T-helper 1 cell treated with Interleukin-12 subunit alpha and Interleukin-12 subunit beta and Interleukin-4 antibody, amounts not matched to agents 30 ng/mL and 1 ng/mL, for 36 hours (primary cell): Measurements from ENCODE around the gene SPCS1. TPM values are rescaled to one million over a fixed set of nuclear protein-coding genes. Genes with fewer than 3 reads are reported as not detected.

Source experiments
- intact Hi-C: fragments of 100-400 bp; cut with micrococcal nuclease; formaldehyde crosslinking; loops from one replicate; pipeline ENCODE4 v1.15.1; 2024
- total RNA-seq: library from RNA; stranded (reverse); gene quantifications from 2 replicates; pipeline ENCODE4 v1.2.3, GENCODE V29; 2022

SPCS1 gene
- total RNA-seq, 1 donor from 2014 or later: 97.5 TPM

DNA sequence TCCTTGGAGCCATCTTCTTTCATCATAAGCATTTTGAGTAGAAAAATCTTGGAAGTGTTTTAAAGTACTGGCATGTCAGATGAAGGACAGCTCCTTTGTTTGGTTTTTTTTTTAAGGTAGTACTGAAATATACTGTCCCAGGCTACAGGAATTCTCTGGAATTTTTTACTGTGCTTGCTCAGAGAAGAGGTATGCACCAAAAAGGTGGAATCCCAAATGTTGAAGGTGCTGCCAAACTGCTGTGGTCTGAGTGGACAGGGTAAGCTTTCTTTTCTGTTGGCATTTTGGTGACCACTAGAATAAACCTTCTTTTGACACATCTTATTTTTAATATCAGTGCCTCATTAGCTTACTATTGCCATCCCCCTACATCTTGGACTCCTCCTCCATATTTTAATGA lies 12.8 kb upstream of the SPCS1 start:
- intact Hi-C loops: no loop called here

DNA sequence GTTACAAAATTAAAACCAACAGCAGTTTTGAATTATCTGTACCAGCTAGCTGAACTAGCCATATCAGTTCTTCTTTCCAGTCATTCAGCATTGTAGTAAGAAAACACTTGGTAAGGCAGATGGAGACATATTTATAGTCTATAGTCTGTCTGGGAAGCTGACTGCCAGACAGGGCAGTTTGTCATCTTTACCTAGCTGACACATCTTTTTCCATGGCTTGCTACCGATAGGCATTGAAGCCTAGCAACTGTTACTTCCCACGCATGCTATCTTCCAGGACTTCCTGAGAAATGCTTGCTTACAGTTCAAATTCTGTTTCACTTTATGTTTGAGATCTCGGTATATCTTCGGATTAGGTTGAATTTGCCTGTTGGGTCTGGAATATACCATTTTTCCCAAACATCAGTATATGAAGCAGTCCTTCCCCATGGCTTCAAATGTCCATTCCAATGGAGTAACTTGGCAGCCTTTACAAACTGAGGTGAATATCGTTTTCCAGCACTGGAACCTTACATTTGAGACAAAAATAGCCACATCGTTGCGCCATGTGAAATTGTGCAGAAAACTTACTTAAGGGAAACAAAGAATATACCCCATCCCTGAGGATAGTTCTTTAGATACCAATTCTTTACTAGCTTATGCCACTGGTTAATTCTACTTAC lies 11.2 kb upstream of the SPCS1 start:
- intact Hi-C loops: no loop called here

- intact Hi-C loops: no loop called here
Observed at GRCh38 chr3:52695798-52696671, 9.9 kb upstream of the SPCS1 start.

- intact Hi-C loops: no loop called here
Observed at GRCh38 chr3:52696830-52697631, 8.9 kb upstream of the SPCS1 start.

DNA sequence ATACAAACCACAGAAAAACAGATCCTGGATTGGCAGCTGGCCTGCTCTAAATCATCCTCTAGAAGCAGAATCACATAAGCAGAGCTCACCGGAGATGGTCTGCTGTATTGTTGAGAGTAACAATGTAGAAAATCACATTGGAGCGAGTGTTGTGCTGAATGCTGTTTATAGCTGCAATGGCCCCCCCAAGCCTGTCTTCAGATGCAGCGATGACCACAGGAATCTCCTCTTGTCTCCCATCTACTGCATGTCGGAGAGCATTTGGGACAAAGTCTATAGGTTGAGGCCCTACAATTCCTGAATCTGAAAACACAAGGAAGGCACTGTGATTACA lies 8.3 kb upstream of the SPCS1 start:
- intact Hi-C loops: no loop called here

- intact Hi-C loops: loop anchor here (10.0 kb wide), 1 partner anchor 1181 kb away; the partner anchor contains the start of gene ACTR8
Observed at GRCh38 chr3:52703341-52703740, 2.6 kb upstream of the SPCS1 start.

DNA sequence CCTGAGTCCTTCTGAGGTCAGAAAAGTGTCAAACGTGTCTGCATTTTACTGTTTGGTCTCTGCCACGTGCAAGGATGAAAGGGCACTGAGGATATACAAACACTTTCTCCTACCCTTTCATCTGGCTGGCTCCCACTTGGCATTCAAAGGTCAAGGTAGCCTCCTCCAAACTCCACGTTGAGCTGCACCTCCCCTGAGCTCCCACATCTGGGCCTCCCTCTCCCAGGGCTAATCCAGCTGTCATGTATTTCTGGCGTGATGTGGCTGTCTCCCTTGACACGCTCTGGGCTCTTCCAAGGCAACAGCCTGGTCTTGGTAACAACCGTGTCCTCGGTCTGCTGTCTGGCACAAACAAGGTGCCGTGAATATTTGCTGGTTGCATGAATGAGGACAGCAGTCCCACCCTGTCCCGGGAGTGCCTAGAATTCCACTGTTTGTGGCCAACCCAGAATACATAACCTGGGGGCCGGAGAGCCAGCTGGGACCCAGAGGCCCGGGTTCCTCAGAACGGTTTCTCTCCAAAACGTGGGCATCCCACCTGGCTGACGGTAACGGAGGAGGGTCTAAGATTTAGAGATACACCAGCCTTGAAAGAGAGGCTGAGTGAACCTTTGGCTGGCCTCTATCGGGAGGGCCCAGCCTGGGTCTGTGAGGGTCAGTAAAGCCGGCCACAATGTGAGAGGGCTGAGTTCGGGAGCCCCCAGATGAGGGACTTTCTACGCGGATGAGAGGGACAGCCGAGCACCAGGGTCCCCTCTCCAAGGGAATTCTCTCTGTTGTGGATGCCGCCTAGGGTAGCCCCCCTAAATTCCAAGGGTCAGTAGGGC lies 1.1 kb upstream of the SPCS1 start:
- intact Hi-C loops: loop anchor here (1.0 to 10.0 kb wide), 4 partner anchors 192 to 1180 kb away; partner anchors contain the start of genes ACTR8, NISCH, RFT1 and STIMATE

GRCh38 chr3:52705438-52705687 lies 543 bp upstream of the SPCS1 start:
- intact Hi-C loops: loop anchor here (1.0 to 10.0 kb wide), 4 partner anchors 192 to 1179 kb away; partner anchors contain the start of genes ACTR8, NISCH, RFT1 and STIMATE

- intact Hi-C loops: loop anchor here (5.0 to 10.0 kb wide), 2 partner anchors 250 to 1177 kb away; partner anchors contain the start of genes ACTR8 and NISCH
Observed at GRCh38 chr3:52707585-52707984, 1.7 kb downstream of the SPCS1 start.

DNA sequence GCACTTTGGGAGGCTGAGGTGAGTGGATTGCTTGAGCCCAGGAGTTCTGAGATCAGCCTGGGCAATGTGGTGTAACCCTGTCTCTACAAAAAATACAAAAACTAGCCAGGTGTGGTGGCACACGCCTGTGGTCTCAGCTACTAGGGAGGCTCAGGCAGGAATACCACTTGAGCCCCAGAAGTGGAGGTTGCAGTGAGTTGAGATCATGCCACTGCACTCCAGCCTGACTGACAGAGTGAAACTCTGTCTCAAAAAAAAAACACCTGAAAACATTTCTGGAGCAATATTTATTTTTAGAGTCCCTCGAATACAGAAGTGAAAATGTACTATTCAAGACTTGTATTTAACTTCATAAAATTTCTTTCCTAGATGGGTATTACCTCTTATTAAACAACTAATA lies 4.6 kb downstream of the SPCS1 start:
- intact Hi-C loops: no loop called here

DNA sequence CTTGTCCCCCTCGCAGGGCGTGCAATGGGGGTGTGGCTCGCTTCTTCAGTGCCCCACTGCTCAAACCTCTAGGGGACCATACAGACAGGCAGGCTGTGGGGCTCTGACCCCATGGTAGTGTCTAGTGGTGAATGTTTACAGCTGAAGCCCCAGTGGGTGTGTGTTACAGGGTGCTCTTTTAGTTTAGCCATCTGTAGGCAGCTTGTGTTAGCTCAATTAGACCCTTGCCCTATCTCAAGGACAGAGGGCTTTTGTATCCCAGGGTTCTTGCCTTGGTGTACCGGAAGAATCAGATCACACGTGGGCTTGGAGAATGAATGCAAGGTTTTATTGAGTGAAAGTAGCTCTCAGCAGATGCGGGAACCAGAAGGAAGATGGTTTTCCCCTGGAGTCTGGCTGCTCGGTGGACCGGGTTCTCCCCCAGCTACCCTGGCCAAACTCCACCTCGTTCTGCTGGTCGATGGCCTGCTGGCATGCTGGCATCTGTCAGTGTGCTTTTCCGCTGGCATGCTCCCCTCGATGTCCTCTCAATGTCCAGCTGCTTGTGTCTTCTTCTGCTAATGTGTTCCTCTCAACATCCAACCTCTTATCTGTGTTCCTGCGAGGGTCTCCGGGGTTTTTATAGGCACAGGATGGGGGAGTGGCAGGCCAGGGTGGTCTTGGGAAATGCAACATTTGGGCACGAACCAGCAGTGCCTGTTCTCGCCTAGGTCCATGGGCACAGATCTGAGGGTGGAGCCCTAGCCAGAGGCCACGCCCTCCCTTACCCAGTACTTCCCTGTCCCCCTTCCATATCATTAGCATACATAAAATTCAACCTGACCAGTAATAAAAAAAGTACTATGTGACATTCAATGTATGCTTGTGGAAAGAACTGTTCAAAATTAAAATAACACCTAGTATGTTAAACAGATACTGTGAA lies 6.6 kb downstream of the SPCS1 start:
- intact Hi-C loops: no loop called here

GRCh38 chr3:52714335-52715302 lies 8.7 kb downstream of the SPCS1 start:
- intact Hi-C loops: no loop called here

DNA sequence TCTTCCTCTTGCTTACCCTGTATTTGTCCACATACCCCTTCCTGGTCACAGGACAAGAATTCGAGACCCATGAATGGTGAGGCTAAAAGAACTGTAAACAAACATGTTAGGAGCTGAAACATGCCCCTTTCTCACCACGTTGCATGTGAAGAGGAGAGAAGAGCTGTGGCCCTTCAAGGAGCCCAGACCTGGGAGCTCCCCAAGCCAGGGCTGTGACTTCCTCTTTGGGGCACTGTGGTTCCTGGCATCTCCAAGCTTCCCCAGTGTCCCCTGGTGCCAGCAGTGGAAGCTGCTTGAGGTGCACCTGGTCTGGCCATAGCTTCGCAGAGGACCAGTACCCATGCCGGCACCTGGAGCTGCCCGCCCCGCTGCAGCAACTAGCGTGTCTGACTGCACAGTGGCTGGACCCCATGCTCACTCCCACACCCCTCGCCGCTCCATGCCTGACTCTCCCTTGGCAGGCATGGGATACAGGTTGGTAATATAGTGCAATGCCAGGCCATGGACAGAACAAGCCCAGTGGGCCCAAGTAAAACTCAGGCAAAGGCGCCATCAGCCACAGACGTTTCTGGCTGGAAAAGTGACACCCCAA lies 9.9 kb downstream of the SPCS1 start:
- intact Hi-C loops: no loop called here

GRCh38 chr3:52719618-52720017 lies 13.7 kb downstream of the SPCS1 start:
- intact Hi-C loops: loop anchor here (2.0 kb wide), 1 partner anchor 51 kb away; the partner anchor contains the start of gene NEK4

GRCh38 chr3:52721002-52721729 lies 15.3 kb downstream of the SPCS1 start:
- intact Hi-C loops: loop anchor here (1.0 to 2.0 kb wide), 2 partner anchors 15 to 50 kb away; partner anchors contain the start of genes NEK4 and SPCS1

DNA sequence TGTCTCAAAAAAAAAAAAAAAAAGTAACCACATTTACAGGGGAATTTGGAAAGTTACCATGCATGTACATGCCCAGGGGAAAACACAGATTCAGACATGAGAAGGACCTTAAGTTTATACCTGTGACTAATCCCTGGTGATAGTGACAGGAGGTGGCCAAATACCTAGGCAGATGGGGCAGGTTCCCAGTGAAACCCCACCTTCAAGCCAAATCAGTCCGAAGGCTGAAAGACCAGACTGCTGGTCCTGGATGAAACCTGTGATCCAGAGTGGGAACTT lies 15.8 kb downstream of the SPCS1 start:
- intact Hi-C loops: loop anchor here (1.0 to 2.0 kb wide), 2 partner anchors 15 to 49 kb away; partner anchors contain the start of genes NEK4 and SPCS1

GRCh38 chr3:52722491-52722890 lies 16.6 kb downstream of the SPCS1 start:
- intact Hi-C loops: no loop called here

DNA sequence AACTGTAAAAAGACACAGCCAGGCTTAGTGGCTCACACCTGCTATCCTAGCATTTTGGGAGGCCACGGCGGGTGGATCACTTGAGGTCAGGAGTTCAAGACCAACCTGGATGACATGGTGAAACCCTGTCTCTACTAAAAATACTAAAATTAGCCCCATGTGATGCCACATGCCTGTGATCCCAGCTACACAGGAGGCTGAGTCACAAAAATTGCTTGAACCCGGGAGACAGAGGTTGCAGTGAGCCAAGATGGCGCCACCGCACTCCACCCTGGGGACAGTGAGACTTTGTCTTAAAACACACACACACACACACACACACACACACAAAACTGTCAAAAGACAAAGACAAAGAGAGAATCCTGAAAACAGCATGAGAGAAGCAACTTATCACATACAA lies 18.0 kb downstream of the SPCS1 start:
- intact Hi-C loops: no loop called here
